Measurements from ENCODE around the gene LRRC4C. TPM values are rescaled to one million over a fixed set of nuclear protein-coding genes. Genes with fewer than 3 reads are reported as not detected.

The LRRC4C gene
- total RNA-seq, 1 donor from 2014 or later, result 2.7 TPM

DNA sequence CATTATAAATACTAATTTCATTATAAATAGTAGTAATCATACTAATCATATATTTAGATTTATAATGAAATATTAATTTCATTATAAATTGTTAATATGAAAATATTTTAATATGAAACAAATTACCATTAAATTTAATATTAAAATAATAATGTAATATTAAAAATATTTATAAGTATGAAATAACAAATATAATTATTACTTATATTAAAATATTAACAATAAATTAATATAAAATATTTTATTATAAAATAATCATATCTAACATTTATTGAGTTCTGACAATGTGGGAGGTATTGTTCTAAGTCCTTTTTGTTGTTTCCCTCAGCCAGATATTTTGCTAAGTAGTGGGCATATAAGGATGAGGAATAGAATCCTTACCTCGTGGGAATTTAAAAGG lies 1341.4 kb downstream of the LRRC4C start:
- no peak for TF ChIP-seq EZH2 (IDR thresholded peaks at IDR 0.05)
- TF ChIP-seq, protein P1, sequence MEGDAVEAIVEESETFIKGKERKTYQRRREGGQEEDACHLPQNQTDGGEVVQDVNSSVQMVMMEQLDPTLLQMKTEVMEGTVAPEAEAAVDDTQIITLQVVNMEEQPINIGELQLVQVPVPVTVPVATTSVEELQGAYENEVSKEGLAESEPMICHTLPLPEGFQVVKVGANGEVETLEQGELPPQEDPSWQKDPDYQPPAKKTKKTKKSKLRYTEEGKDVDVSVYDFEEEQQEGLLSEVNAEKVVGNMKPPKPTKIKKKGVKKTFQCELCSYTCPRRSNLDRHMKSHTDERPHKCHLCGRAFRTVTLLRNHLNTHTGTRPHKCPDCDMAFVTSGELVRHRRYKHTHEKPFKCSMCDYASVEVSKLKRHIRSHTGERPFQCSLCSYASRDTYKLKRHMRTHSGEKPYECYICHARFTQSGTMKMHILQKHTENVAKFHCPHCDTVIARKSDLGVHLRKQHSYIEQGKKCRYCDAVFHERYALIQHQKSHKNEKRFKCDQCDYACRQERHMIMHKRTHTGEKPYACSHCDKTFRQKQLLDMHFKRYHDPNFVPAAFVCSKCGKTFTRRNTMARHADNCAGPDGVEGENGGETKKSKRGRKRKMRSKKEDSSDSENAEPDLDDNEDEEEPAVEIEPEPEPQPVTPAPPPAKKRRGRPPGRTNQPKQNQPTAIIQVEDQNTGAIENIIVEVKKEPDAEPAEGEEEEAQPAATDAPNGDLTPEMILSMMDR (IDR thresholded peaks at IDR 0.05), result no peak
- no peak for TF ChIP-seq EZH2phosphoT487 (IDR thresholded peaks at IDR 0.05)
- Mint-ChIP-seq H3K27me3 (ENCODE audit: insufficient read depth, low read depth) (peaks cover 4% of the 10 kb centered on the region), H3K36me3 (peaks cover 13% of the 10 kb centered on the region), H3K4me1 (peaks cover 4% of the 10 kb centered on the region), H3K4me3 (no peak overlapping the region), H3K9me3 (peaks cover 10% of the 10 kb centered on the region), H3K27ac (no peak overlapping the region)
- Histone ChIP-seq H4K20me1 (ENCODE audit: low read depth) (no peaks in the 10 kb centered on the region), H3K9ac (no peak overlapping the region), H3K4me3 (no peak overlapping the region), H2AFZ (replicated peaks) (no peak overlapping the region), H3K4me2 (no peak overlapping the region), H3K9me3 (ENCODE audit: low read depth) (no peaks in the 10 kb centered on the region), H3K27me3 (no peaks in the 10 kb centered on the region), H3K79me2 (ENCODE audit: low read depth) (no peaks in the 10 kb centered on the region), H3K36me3 (no peaks in the 10 kb centered on the region), H3K4me1 (no peaks in the 10 kb centered on the region), H3K27ac (no peak overlapping the region), H3F3A (ENCODE audit: low read depth) (no peaks in the 10 kb centered on the region)
- DNase-seq (ENCODE audit: low spot score), result no peak

- H3K4me1 Mint-ChIP-seq, result no peaks in the 10 kb centered on the region
- Histone ChIP-seq H3K9me3 (ENCODE audit: low read depth) (no peaks in the 10 kb centered on the region), H3K27me3 (no peaks in the 10 kb centered on the region), H3K36me3 (no peaks in the 10 kb centered on the region), H3K79me2 (ENCODE audit: low read depth) (no peaks in the 10 kb centered on the region), H3K4me3 (no peak overlapping the region), H2AFZ (replicated peaks) (peak overlapping the region; percentile 57), H3K4me1 (no peaks in the 10 kb centered on the region), H3F3A (ENCODE audit: low read depth) (no peaks in the 10 kb centered on the region), H3K9ac (no peak overlapping the region), H3K27ac (no peak overlapping the region), H3K4me2 (no peak overlapping the region), H4K20me1 (ENCODE audit: low read depth) (no peaks in the 10 kb centered on the region)
- no peak for TF ChIP-seq EZH2 (IDR thresholded peaks at IDR 0.05)
- no peak for TF ChIP-seq EZH2phosphoT487 (IDR thresholded peaks at IDR 0.05)
- TF ChIP-seq, protein P1 (IDR thresholded peaks at IDR 0.05), result no peak
- peaks cover 10% of the 10 kb centered on the region for H3K9me3 Mint-ChIP-seq
- no peak overlapping the region for H3K27ac Mint-ChIP-seq
- H3K27me3 Mint-ChIP-seq (ENCODE audit: insufficient read depth, low read depth), result no peaks in the 10 kb centered on the region
- H3K36me3 Mint-ChIP-seq, result no peaks in the 10 kb centered on the region
- no peak overlapping the region for H3K4me3 Mint-ChIP-seq
- DNase-seq (ENCODE audit: low spot score), result peak; percentile 2
Observed at GRCh38 chr11:40104941-40105550, 1354.4 kb downstream of the LRRC4C start.

GRCh38 chr11:40100781-40101180 lies 1358.7 kb downstream of the LRRC4C start:
- H3K27me3 ChIP-seq, result no peaks in the 10 kb centered on the region
- H3K4me1 Mint-ChIP-seq, result no peaks in the 10 kb centered on the region
- H3K27ac ChIP-seq, result no peak overlapping the region
- H3K27me3 Mint-ChIP-seq (ENCODE audit: insufficient read depth, low read depth), result no peaks in the 10 kb centered on the region
- H3K4me3 ChIP-seq, result no peak overlapping the region
- no peaks in the 10 kb centered on the region for H3K4me1 ChIP-seq
- no peaks in the 10 kb centered on the region for H4K20me1 ChIP-seq (ENCODE audit: low read depth)
- no peaks in the 10 kb centered on the region for H3K36me3 Mint-ChIP-seq
- H3K27ac Mint-ChIP-seq, result no peak overlapping the region
- TF ChIP-seq EZH2 (IDR thresholded peaks at IDR 0.05) (no peak), EZH2phosphoT487 (IDR thresholded peaks at IDR 0.05) (no peak)
- TF ChIP-seq, protein P1 (IDR thresholded peaks at IDR 0.05), result no peak
- H3F3A ChIP-seq (ENCODE audit: low read depth), result no peaks in the 10 kb centered on the region
- no peaks in the 10 kb centered on the region for H3K9me3 ChIP-seq (ENCODE audit: low read depth)
- no peak for DNase-seq (ENCODE audit: low spot score)
- no peak overlapping the region for H3K4me3 Mint-ChIP-seq
- H3K36me3 ChIP-seq, result no peaks in the 10 kb centered on the region
- H3K9me3 Mint-ChIP-seq, result peaks cover 10% of the 10 kb centered on the region
- no peak overlapping the region for H3K4me2 ChIP-seq
- H2AFZ ChIP-seq (replicated peaks), result no peak overlapping the region
- no peak overlapping the region for H3K9ac ChIP-seq
- H3K79me2 ChIP-seq (ENCODE audit: low read depth), result no peaks in the 10 kb centered on the region
